ENCODE results near the gene PCP2.
A peak's percentile ranks its signal among the peaks of the same experiment; 100 is the strongest.

The PCP2 gene

GRCh38 chr19:7670150-7670783, 36.7 kb upstream of the PCP2 start:
- no peak for TF ChIP-seq CTCF (IDR thresholded peaks at IDR 0.05; ENCODE audit: low read depth, low read length)
- DNase-seq (ENCODE audit: extremely low read depth, low read depth), result no peak

GRCh38 chr19:7669641-7670040, 36.1 kb upstream of the PCP2 start:
- no peak for DNase-seq (ENCODE audit: extremely low read depth, low read depth)
- no peak for TF ChIP-seq CTCF (IDR thresholded peaks at IDR 0.05; ENCODE audit: low read depth, low read length)

GRCh38 chr19:7668842-7669241, 35.3 kb upstream of the PCP2 start, which contains the start of gene RETN:
TSS of gene RETN (plus strand) at chr19:7669049. CDS start at chr19:7669327, 278 bp downstream.
- DNase-seq (ENCODE audit: extremely low read depth, low read depth), result no peak
- no peak for TF ChIP-seq CTCF (IDR thresholded peaks at IDR 0.05; ENCODE audit: low read depth, low read length)

- DNase-seq (ENCODE audit: extremely low read depth, low read depth), result peak; percentile 39
- TF ChIP-seq CTCF (IDR thresholded peaks at IDR 0.05; ENCODE audit: low read depth, low read length), result no peak
Observed at GRCh38 chr19:7665076-7665475, 31.6 kb upstream of the PCP2 start.

GRCh38 chr19:7663706-7664105, 30.2 kb upstream of the PCP2 start:
- no peak for DNase-seq (ENCODE audit: extremely low read depth, low read depth)
- TF ChIP-seq CTCF (IDR thresholded peaks at IDR 0.05; ENCODE audit: low read depth, low read length), result no peak

- TF ChIP-seq CTCF (IDR thresholded peaks at IDR 0.05; ENCODE audit: low read depth, low read length), result no peak
- no peak for DNase-seq (ENCODE audit: extremely low read depth, low read depth)
Observed at GRCh38 chr19:7662657-7663056, 29.1 kb upstream of the PCP2 start.

- no peak for DNase-seq (ENCODE audit: extremely low read depth, low read depth)
- TF ChIP-seq CTCF (IDR thresholded peaks at IDR 0.05; ENCODE audit: low read depth, low read length), result no peak
Observed at GRCh38 chr19:7661744-7662538, 28.4 kb upstream of the PCP2 start.
